ENCODE results near the gene DNAI1. TPM values are rescaled to one million over a fixed set of nuclear protein-coding genes. Genes with fewer than 3 reads are reported as not detected.

The DNAI1 gene
- total RNA-seq, 2 donors from 2014 or later: 2.5 to 4.1 TPM

DNA sequence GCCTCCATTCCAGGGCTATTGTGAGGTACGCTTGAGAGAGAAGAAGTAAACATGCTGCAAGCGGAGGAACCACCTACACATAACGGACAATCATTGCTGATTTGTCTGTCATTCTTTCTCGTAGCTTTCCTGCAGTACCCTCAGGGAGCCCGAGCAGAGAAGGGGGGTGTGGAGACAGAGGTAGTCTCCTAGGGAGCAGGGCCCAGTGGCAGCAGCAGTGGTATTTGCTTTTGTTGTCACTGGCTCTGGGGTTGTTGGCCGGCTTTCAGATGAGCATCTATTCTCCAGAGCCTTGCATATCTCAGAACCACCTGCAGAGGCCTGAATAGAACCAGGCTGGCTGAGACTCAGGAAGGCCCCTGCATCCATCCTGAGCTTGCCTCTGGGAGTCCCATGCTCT is 44.3 kb downstream of the DNAI1 start:
- Histone ChIP-seq H3K9ac (ENCODE audit: extremely low read depth, low read length, poor library complexity, severe bottlenecking) (no peak overlapping the region), H3K27ac (ENCODE audit: low read depth, low read length) (no peak overlapping the region), H3K9me3 (ENCODE audit: control insufficient read depth, low read length) (no peaks in the 10 kb centered on the region), H3K4me3 (ENCODE audit: low read length) (no peak overlapping the region), H3K4me1 (ENCODE audit: control insufficient read depth, insufficient read depth, low read length) (no peaks in the 10 kb centered on the region), H3K36me3 (ENCODE audit: control insufficient read depth, insufficient read depth, low read length) (no peaks in the 10 kb centered on the region), H3K27me3 (ENCODE audit: control insufficient read depth, insufficient read depth, low read length, poor library complexity, severe bottlenecking) (peaks cover 46% of the 10 kb centered on the region)
- 82 to 92% methylated on average over 4 to 6 of the region's 6 CpGs for WGBS, 2 experiments (ENCODE audit: insufficient coverage in 1 of 2, insufficient read length in 1 of 2)
- H3K4me3 Mint-ChIP-seq: no peak overlapping the region
- H3K9me3 Mint-ChIP-seq: no peaks in the 10 kb centered on the region
- no peaks in the 10 kb centered on the region for H3K36me3 Mint-ChIP-seq (ENCODE audit: low read depth)
- no peak overlapping the region for H3K27ac Mint-ChIP-seq
- TF ChIP-seq, protein P1, sequence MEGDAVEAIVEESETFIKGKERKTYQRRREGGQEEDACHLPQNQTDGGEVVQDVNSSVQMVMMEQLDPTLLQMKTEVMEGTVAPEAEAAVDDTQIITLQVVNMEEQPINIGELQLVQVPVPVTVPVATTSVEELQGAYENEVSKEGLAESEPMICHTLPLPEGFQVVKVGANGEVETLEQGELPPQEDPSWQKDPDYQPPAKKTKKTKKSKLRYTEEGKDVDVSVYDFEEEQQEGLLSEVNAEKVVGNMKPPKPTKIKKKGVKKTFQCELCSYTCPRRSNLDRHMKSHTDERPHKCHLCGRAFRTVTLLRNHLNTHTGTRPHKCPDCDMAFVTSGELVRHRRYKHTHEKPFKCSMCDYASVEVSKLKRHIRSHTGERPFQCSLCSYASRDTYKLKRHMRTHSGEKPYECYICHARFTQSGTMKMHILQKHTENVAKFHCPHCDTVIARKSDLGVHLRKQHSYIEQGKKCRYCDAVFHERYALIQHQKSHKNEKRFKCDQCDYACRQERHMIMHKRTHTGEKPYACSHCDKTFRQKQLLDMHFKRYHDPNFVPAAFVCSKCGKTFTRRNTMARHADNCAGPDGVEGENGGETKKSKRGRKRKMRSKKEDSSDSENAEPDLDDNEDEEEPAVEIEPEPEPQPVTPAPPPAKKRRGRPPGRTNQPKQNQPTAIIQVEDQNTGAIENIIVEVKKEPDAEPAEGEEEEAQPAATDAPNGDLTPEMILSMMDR (conservative IDR thresholded peaks at IDR 0.05): no peak
- no peak for DNase-seq
- peaks cover 32% of the 10 kb centered on the region for H3K27me3 Mint-ChIP-seq (ENCODE audit: insufficient read depth)
- H3K4me1 Mint-ChIP-seq: peaks cover 17% of the 10 kb centered on the region

DNA sequence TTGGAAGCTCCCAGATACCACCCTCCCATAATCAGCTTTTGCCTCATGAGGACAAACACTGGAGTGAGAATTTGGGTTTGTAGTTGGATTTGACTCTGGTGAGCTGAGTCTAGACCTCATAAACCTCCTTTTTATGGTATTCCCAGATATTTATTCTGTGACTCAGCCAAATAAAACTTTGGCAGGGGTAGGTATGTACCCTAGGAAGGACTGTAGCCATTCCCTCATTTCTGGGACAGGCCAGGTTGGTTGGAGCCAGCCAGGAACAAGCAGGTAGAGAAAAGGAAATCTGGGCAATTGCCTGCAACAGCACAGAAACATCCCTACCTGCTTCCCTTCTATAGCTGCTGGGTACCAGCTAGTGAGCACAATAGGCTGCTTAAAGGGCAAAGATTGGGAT is 44.8 kb downstream of the DNAI1 start:
- DNase-seq: no peak
- H3K4me1 ChIP-seq (ENCODE audit: control insufficient read depth, insufficient read depth, low read length): no peaks in the 10 kb centered on the region
- peaks cover 15% of the 10 kb centered on the region for H3K4me1 Mint-ChIP-seq
- H3K9ac ChIP-seq (ENCODE audit: extremely low read depth, low read length, poor library complexity, severe bottlenecking): no peak overlapping the region
- no peak overlapping the region for H3K27ac Mint-ChIP-seq
- H3K27me3 ChIP-seq (ENCODE audit: control insufficient read depth, insufficient read depth, low read length, poor library complexity, severe bottlenecking): peaks cover 52% of the 10 kb centered on the region
- H3K27ac ChIP-seq (ENCODE audit: low read depth, low read length): no peak overlapping the region
- TF ChIP-seq, protein P1 (conservative IDR thresholded peaks at IDR 0.05): no peak
- no peak overlapping the region for H3K4me3 Mint-ChIP-seq
- H3K9me3 ChIP-seq (ENCODE audit: control insufficient read depth, low read length): no peaks in the 10 kb centered on the region
- no peak overlapping the region for H3K4me3 ChIP-seq (ENCODE audit: low read length)
- no peaks in the 10 kb centered on the region for H3K36me3 ChIP-seq (ENCODE audit: control insufficient read depth, insufficient read depth, low read length)
- H3K36me3 Mint-ChIP-seq (ENCODE audit: low read depth): no peaks in the 10 kb centered on the region
- no peaks in the 10 kb centered on the region for H3K9me3 Mint-ChIP-seq
- H3K27me3 Mint-ChIP-seq (ENCODE audit: insufficient read depth): peaks cover 37% of the 10 kb centered on the region

DNA sequence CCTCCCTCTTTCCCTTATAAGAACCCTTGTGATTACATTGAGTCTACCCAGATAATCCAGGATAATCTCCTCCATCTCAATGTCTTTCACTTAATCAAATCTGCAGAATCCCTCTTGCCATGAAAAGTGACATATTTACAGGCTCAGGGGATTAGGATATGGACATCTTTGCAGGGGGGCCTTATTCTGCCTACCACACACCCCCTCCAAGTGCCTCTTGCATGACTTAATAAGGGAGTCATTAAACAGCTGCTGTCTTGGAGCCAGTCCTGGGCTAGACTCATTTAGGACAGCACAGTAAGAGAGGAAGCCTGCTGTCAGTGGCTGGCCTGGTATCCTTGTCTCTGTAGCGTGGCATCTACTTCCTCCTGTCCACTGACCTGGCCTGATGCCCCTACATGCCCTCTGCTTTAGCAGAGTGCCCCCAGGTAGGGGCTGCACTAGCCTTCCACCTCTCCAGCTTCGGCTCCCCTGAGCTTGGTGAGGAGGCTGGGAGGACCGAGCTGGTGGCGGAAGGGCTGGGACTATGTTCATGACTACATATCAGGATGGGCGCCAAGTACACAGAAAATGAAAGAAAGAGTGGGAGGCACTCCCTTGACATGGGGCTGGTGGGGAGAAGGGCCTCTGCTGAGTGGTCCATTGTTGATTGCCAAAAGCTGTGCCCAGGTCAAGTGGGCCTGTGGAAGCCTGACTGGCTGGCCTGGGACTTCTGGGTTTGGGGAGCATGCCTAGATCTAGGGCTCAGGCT is 46.9 kb downstream of the DNAI1 start:
- no peaks in the 10 kb centered on the region for H3K36me3 Mint-ChIP-seq (ENCODE audit: low read depth)

More for the DNA sequence above, 46.9 kb downstream of the DNAI1 start:
- Histone ChIP-seq H3K27me3 (ENCODE audit: control insufficient read depth, insufficient read depth, low read length, poor library complexity, severe bottlenecking) (peaks cover 43% of the 10 kb centered on the region), H3K4me1 (ENCODE audit: control insufficient read depth, insufficient read depth, low read length) (no peaks in the 10 kb centered on the region), H3K27ac (ENCODE audit: low read depth, low read length) (no peak overlapping the region), H3K9me3 (ENCODE audit: control insufficient read depth, low read length) (no peaks in the 10 kb centered on the region), H3K9ac (ENCODE audit: extremely low read depth, low read length, poor library complexity, severe bottlenecking) (no peak overlapping the region), H3K4me3 (ENCODE audit: low read length) (no peak overlapping the region), H3K36me3 (ENCODE audit: control insufficient read depth, insufficient read depth, low read length) (no peaks in the 10 kb centered on the region)
- no peaks in the 10 kb centered on the region for H3K9me3 Mint-ChIP-seq
- TF ChIP-seq, protein P1 (conservative IDR thresholded peaks at IDR 0.05): no peak
- H3K4me3 Mint-ChIP-seq: no peak overlapping the region
- peaks cover 41% of the 10 kb centered on the region for H3K27me3 Mint-ChIP-seq (ENCODE audit: insufficient read depth)
- no peak overlapping the region for H3K27ac Mint-ChIP-seq
- WGBS, 2 experiments (ENCODE audit: insufficient coverage in 1 of 2, insufficient read length in 1 of 2): 91 to 97% methylated on average over 5 of the region's 5 CpGs
- peaks cover 15% of the 10 kb centered on the region for H3K4me1 Mint-ChIP-seq
- DNase-seq: no peak

All from endodermal cell (in vitro differentiated cells).